GM18861 (cell line): ENCODE measurements around the gene ZNF414.
A peak's percentile ranks its signal among the peaks of the same experiment; 100 is the strongest.
"Not testable (repeated sequence)": the region's sequence is repeated elsewhere in the genome, so short reads cannot be mapped to it uniquely, and the experiment has no call there.

Source experiments
- ATAC-seq: cut with Tn5 transposase; IDR thresholded peaks from one replicate; pipeline ENCODE4 v1.9.1; 2021; ENCODE audit not compliant: unreplicated experiment

The ZNF414 gene

GRCh38 chr19:8513687-8514504 lies at the start of gene ZNF414:
ZNF414 (minus strand) TSS chr19:8514167; CDS start chr19:8514046, 121 bp downstream.
- ATAC-seq: peak; percentile 77

- no peak for ATAC-seq
Observed at GRCh38 chr19:8561075-8561764, 47.3 kb upstream of the ZNF414 start.

GRCh38 chr19:8558325-8558724 lies 44.4 kb upstream of the ZNF414 start:
- ATAC-seq: no peak

GRCh38 chr19:8557642-8558238 lies 43.8 kb upstream of the ZNF414 start:
- ATAC-seq: no peak

GRCh38 chr19:8553729-8554128 lies 39.8 kb upstream of the ZNF414 start:
- ATAC-seq: not testable (repeated sequence)

GRCh38 chr19:8552810-8553209 lies 38.8 kb upstream of the ZNF414 start:
- ATAC-seq: no peak

- ATAC-seq: no peak
Observed at GRCh38 chr19:8550070-8550469, 36.1 kb upstream of the ZNF414 start.

GRCh38 chr19:8545743-8546142 lies 31.8 kb upstream of the ZNF414 start:
- no peak for ATAC-seq

GRCh38 chr19:8544168-8544567 lies 30.2 kb upstream of the ZNF414 start:
- ATAC-seq: no peak

- ATAC-seq: no peak
Observed at GRCh38 chr19:8539621-8540149, 25.7 kb upstream of the ZNF414 start.

GRCh38 chr19:8537099-8537498 lies 23.1 kb upstream of the ZNF414 start:
- no peak for ATAC-seq

- no peak for ATAC-seq
Observed at GRCh38 chr19:8536282-8536681, 22.3 kb upstream of the ZNF414 start.

GRCh38 chr19:8532225-8532624 lies 18.3 kb upstream of the ZNF414 start:
- ATAC-seq: no peak

GRCh38 chr19:8531470-8531869 lies 17.5 kb upstream of the ZNF414 start:
- ATAC-seq: no peak

GRCh38 chr19:8530061-8530679 lies 16.2 kb upstream of the ZNF414 start:
- no peak for ATAC-seq

GRCh38 chr19:8529369-8530006 lies 15.5 kb upstream of the ZNF414 start:
- ATAC-seq: no peak

- ATAC-seq: no peak
Observed at GRCh38 chr19:8528500-8528899, 14.5 kb upstream of the ZNF414 start.

GRCh38 chr19:8526345-8527091 lies 12.6 kb upstream of the ZNF414 start:
- no peak for ATAC-seq

- ATAC-seq: no peak
Observed at GRCh38 chr19:8525401-8525684, 11.4 kb upstream of the ZNF414 start.

GRCh38 chr19:8519388-8519787 lies 5.4 kb upstream of the ZNF414 start:
- ATAC-seq: no peak
